ENCODE results near the gene PRKAR1B. TPM values are rescaled to one million over a fixed set of nuclear protein-coding genes. Genes with fewer than 3 reads are reported as not detected.

PRKAR1B gene
- polyA plus RNA-seq, 1 of the 3 experiments (the other 2 are of a cell fraction) = 63.7 TPM

- Histone ChIP-seq H2AFZ (ENCODE audit: low read depth) (no peak overlapping the region), H3K9ac (no peak overlapping the region), H3K27ac (ENCODE audit: low read depth in 2 of 2, low read length in 1 of 2) (no peak overlapping the region), H3K79me2 (ENCODE audit: insufficient read depth) (no peaks in the 10 kb centered on the region), H3K4me1 (ENCODE audit: control insufficient read depth in 1 of 2, insufficient read depth in 2 of 2, low read depth in 1 of 2, low read length in 1 of 2) (no peaks in the 10 kb centered on the region), H3K4me2 (no peak overlapping the region), H3K4me3 (ENCODE audit: low read depth in 2 of 2, low read length in 1 of 2) (no peak overlapping the region), H4K20me1 (ENCODE audit: insufficient read depth) (no peaks in the 10 kb centered on the region), H3K9me3 (no peaks in the 10 kb centered on the region), H3K27me3 (ENCODE audit: insufficient read depth) (no peaks in the 10 kb centered on the region), H3K9me2 (no peaks in the 10 kb centered on the region), H3K36me3 (replicated peaks in 1 of 2; ENCODE audit: control insufficient read depth in 1 of 2, insufficient read depth in 2 of 2, low read length in 1 of 2) (peaks cover 4 to 12% of the 10 kb centered on the region in 2 experiments), H3F3A (replicated peaks; ENCODE audit: insufficient read depth) (no peaks in the 10 kb centered on the region)
- CTCF ChIA-PET = no interaction called here
- no peak for TF ChIP-seq CTCF (IDR thresholded peaks at IDR 0.05)
- TF ChIP-seq IRF3 (IDR thresholded peaks at IDR 0.05; ENCODE audit: low read depth, low read length) = no peak
- TF ChIP-seq TEAD4 (IDR thresholded peaks at IDR 0.05; ENCODE audit: borderline replicate concordance, insufficient read depth) = no peak
- no peak for TF ChIP-seq EP300 (IDR thresholded peaks at IDR 0.05; ENCODE audit: borderline replicate concordance in 1 of 2, low read depth in 1 of 2, low read length in 1 of 2)
- no peak for TF ChIP-seq MEF2A (IDR thresholded peaks at IDR 0.05; ENCODE audit: borderline replicate concordance, low read depth)
- no peak for TF ChIP-seq RAD21 (IDR thresholded peaks at IDR 0.05; ENCODE audit: low read length)
- TF ChIP-seq GATA2 (CRISPR knock-in tag; IDR thresholded peaks at IDR 0.05) = no peak
- no peak for TF ChIP-seq GABPA (IDR thresholded peaks at IDR 0.05; ENCODE audit: low read depth)
- no peak for TF ChIP-seq FOXM1 (IDR thresholded peaks at IDR 0.05; ENCODE audit: low read depth)
- TF ChIP-seq JUND (IDR thresholded peaks at IDR 0.05) = no peak
- no peak for TF ChIP-seq RCOR1 (IDR thresholded peaks at IDR 0.05; ENCODE audit: low read length)
- no peak for TF ChIP-seq ELF1 (IDR thresholded peaks at IDR 0.05)
- no peak for TF ChIP-seq RXRA (IDR thresholded peaks at IDR 0.05; ENCODE audit: borderline replicate concordance, low read depth)
- TF ChIP-seq PBX3 (IDR thresholded peaks at IDR 0.05) = no peak
- no peak for TF ChIP-seq SIN3A (IDR thresholded peaks at IDR 0.05; ENCODE audit: borderline replicate concordance, low read depth, low read length)
- no peak for TF ChIP-seq NFIC (IDR thresholded peaks at IDR 0.05; ENCODE audit: borderline replicate concordance)
- TF ChIP-seq YY1 (IDR thresholded peaks at IDR 0.05; ENCODE audit: low read depth) = no peak
- no peak for TF ChIP-seq FOXJ3 (CRISPR knock-in tag; IDR thresholded peaks at IDR 0.05)
- TF ChIP-seq TCF12 (IDR thresholded peaks at IDR 0.05) = no peak
- DNase-seq = no peak
- POLR2A ChIA-PET = no interaction called here
- WGBS (ENCODE audit: low lambda C conversion rate) = 94% methylated on average over 19 of the region's 30 CpGs
Measured at GRCh38 chr7:596071-596818, 130.8 kb downstream of the PRKAR1B start.
